Uterus (tissue), 4 donors: Measurements from ENCODE around the gene THBS2. TPM values are rescaled to one million over a fixed set of nuclear protein-coding genes. Genes with fewer than 3 reads are reported as not detected.
"Not testable (repeated sequence)": the region's sequence is repeated elsewhere in the genome, so short reads cannot be mapped to it uniquely, and the experiment has no call there.

Experiments used
- DNase-seq, 2 donors: peaks; one replicate each; pipeline ENCODE4 v3.0.0-alpha.2; 2019 to 2020
- H3K27ac ChIP-seq, 2 donors: fragments of 200-600 bp; sonication (generic); 1 replicate in 1 of 2; 2 replicates in 1 of 2; pipeline ENCODE4 v1.5.1; 2016 to 2018
- H3K27me3 ChIP-seq, 2 donors: fragments of 200-600 bp; sonication (generic); one replicate each; pipeline ENCODE4 v1.5.1; 2018 to 2019; ENCODE audit warnings: control low read depth in 1 of 2
- H3K36me3 ChIP-seq, 2 donors: fragments of 200-600 bp; sonication (generic); one replicate each; pipeline ENCODE4 v1.5.1; 2019; ENCODE audit warnings: control low read depth in 1 of 2
- H3K4me1 ChIP-seq, 2 donors: fragments of 200-600 bp; sonication (generic); one replicate each; pipeline ENCODE4 v1.5.1; 2018 to 2019; ENCODE audit warnings: control low read depth in 1 of 2
- H3K4me3 ChIP-seq, 2 donors: fragments of 200-600 bp; sonication (generic); 1 replicate in 1 of 2; 2 replicates in 1 of 2; pipeline ENCODE4 v1.5.1; 2018 to 2019; ENCODE audit warnings: mild to moderate bottlenecking in 1 of 2
- H3K9me3 ChIP-seq, 2 donors: fragments of 200-600 bp; sonication (generic); one replicate each; pipeline ENCODE4 v1.5.1; 2019; ENCODE audit warnings: control low read depth in 1 of 2
- CTCF ChIP-seq, 4 experiments: fragments of 200-600 bp in 2 of 4; fragments of 450-650 bp in 2 of 4; sonication (generic) in 2 of 4; IDR thresholded peaks; one replicate each; pipeline ENCODE4 v1.5.1; 2016 to 2019; ENCODE audit warnings: antibody characterized with exemption in 4 of 4, mild to moderate bottlenecking in 2 of 4, moderate library complexity in 1 of 4
- POLR2A ChIP-seq, 2 donors: fragments of 450-650 bp; IDR thresholded peaks; one replicate each; pipeline ENCODE4 v1.6.1; 2016; ENCODE audit warnings: antibody characterized with exemption in 2 of 2, mild to moderate bottlenecking in 1 of 2, moderate library complexity in 1 of 2
- intact Hi-C: fragments of 100-400 bp; cut with DNase I; formaldehyde crosslinking; loops from one replicate; pipeline ENCODE4 v1.15.1; 2023; ENCODE audit warnings: low total_unique reads
- total RNA-seq, 4 donors: library from RNA; depleted of rRNA in 3 of 4; stranded (reverse); fragments of >200 nt in 3 of 4; gene quantifications; one replicate each; pipeline versions ENCODE4 v1.1.0 to v1.2.4, GENCODE V29; 2014 to 2023
- donor health status: DM: yes; HTN: yes; CAD: no.

THBS2 gene
- total RNA-seq, 4 donors from 2014 or later = 84.0 to 224 (median 136) TPM

GRCh38 chr6:169274781-169275180 lies 21.1 kb upstream of the THBS2 start:
- TF ChIP-seq POLR2A (IDR thresholded peaks at IDR 0.05) (no peak), CTCF (IDR thresholded peaks at IDR 0.05) (no peak)
- intact Hi-C loops = no loop called here
- H3K9me3 ChIP-seq = no peaks in the 10 kb centered on the region
- no peak overlapping the region for H3K4me3 ChIP-seq
- DNase-seq = no peak
- H3K27me3 ChIP-seq = no peaks in the 10 kb centered on the region
- no peaks in the 10 kb centered on the region for H3K4me1 ChIP-seq
- no peak overlapping the region for H3K27ac ChIP-seq
- H3K36me3 ChIP-seq = no peaks in the 10 kb centered on the region

- Histone ChIP-seq H3K27me3 (no peaks in the 10 kb centered on the region), H3K36me3 (no peaks in the 10 kb centered on the region), H3K4me3 (no peak overlapping the region), H3K27ac (no peak overlapping the region), H3K9me3 (no peaks in the 10 kb centered on the region), H3K4me1 (no peaks in the 10 kb centered on the region)
- intact Hi-C loops = no loop called here
- no peak for DNase-seq
- TF ChIP-seq CTCF (IDR thresholded peaks at IDR 0.05) = no peak
- TF ChIP-seq POLR2A (IDR thresholded peaks at IDR 0.05) = no peak
These were observed 19.9 kb upstream of the THBS2 start for GRCh38 chr6:169273511-169273910.

- intact Hi-C loops = no loop called here
These were observed 18.2 kb upstream of the THBS2 start for GRCh38 chr6:169271877-169272216.

DNA sequence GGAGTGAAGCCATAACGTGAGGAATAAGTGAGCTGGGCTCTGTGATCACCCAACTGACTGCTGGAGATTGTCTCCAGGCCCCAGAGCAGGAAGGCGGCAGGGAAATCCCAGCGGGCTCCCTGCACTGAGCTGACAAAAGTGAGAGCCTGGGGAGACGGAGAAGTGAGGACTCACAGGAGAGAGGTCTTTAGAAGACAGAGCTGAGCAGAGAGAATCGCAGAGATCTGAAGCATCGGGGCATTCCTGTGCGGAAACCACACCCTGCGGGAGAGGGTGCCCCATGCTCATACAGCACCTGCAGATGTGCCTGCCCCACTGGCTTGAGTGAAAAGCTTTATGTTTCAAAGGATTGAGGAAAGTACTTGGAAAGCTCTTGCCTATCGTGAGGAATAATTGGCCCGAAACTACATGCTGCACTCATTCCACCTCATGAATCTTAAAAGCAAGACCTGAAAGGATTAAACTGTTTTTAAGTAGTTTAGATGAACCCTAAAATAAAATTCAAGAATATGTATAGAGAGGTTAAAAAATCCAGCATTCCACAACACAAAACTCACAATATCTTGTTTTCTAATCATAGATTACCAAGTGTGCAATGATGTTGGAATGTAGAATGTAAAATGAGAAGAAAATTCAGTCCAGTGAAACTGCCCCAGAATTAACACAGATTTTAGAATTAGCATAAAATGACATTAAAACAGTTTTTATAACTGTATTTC lies 17.7 kb upstream of the THBS2 start:
- no peak overlapping the region for H3K4me3 ChIP-seq
- intact Hi-C loops = no loop called here

More at GRCh38 chr6:169271877-169272216, 18.2 kb upstream of the THBS2 start:
- H3K4me3 ChIP-seq = no peak overlapping the region
- H3K4me1 ChIP-seq = no peaks in the 10 kb centered on the region
- H3K36me3 ChIP-seq = no peaks in the 10 kb centered on the region
- no peak for DNase-seq
- no peaks in the 10 kb centered on the region for H3K27me3 ChIP-seq
- peak overlapping the region in 1 of 2 donors; percentile 82 for H3K27ac ChIP-seq
- no peaks in the 10 kb centered on the region for H3K9me3 ChIP-seq
- no peak for TF ChIP-seq CTCF (IDR thresholded peaks at IDR 0.05)
- TF ChIP-seq POLR2A (IDR thresholded peaks at IDR 0.05) = no peak

DNA sequence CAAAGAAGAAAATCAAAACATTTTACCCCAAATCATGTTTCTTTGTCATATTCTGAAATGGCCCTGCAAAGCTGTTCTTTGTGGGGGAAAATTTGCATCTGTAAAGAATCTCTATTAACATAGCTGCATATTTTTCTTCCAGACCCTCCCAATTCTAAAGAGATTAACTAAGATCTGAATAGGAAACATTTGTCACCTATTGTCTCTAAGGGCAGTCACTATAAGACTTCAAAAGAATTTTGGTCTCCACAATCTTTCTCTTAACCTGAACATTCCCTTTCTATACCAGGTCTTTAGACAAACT lies 16.4 kb upstream of the THBS2 start:
- intact Hi-C loops, H3K36me3 ChIP-seq: not testable (repeated sequence)

More for the DNA sequence above, 17.7 kb upstream of the THBS2 start:
- H3K27me3 ChIP-seq = no peaks in the 10 kb centered on the region
- H3K36me3 ChIP-seq = no peaks in the 10 kb centered on the region
- no peak for TF ChIP-seq CTCF (IDR thresholded peaks at IDR 0.05)
- no peak for TF ChIP-seq POLR2A (IDR thresholded peaks at IDR 0.05)
- no peak for DNase-seq
- H3K4me1 ChIP-seq = no peaks in the 10 kb centered on the region
- peak overlapping the region in 1 of 2 donors; percentile 82 for H3K27ac ChIP-seq
- H3K9me3 ChIP-seq = no peaks in the 10 kb centered on the region

More for the DNA sequence above, 16.4 kb upstream of the THBS2 start:
- H3K4me3 ChIP-seq, H3K27me3 ChIP-seq, DNase-seq, H3K4me1 ChIP-seq, H3K9me3 ChIP-seq: not testable (repeated sequence)
- H3K27ac ChIP-seq = peak overlapping the region; percentile 82 to 84
